Memory B cell (primary cell): ENCODE data around the gene DEPP1.

Source experiments
- ATAC-seq: fragments of 150-1000 bp; cut with Tn5 transposase; 2 replicates; pipeline ENCODE4 v1.10.0; 2021; ENCODE audit warnings: low read depth, mild to moderate bottlenecking, moderate library complexity
- DNase-seq, 2 donors: peaks; one replicate each; pipeline ENCODE4 v3.0.0; 2022; ENCODE audit warnings: low spot score in 2 of 2
- H3K27ac Mint-ChIP-seq: one replicate; pipeline ENCODE4 v1.8.0; 2022; ENCODE audit warnings: mild to moderate bottlenecking, moderate library complexity, mixed read lengths
- H3K27me3 Mint-ChIP-seq: one replicate; pipeline ENCODE4 v1.8.0; 2022; ENCODE audit warnings: mixed read lengths
- H3K36me3 Mint-ChIP-seq: one replicate; pipeline ENCODE4 v1.8.0; 2022; ENCODE audit warnings: mild to moderate bottlenecking, mixed read lengths
- H3K4me1 Mint-ChIP-seq: one replicate; pipeline ENCODE4 v1.8.0; 2022; ENCODE audit warnings: mixed read lengths
- H3K4me3 Mint-ChIP-seq: one replicate; pipeline ENCODE4 v1.8.0; 2022; ENCODE audit warnings: mild to moderate bottlenecking, moderate library complexity, mixed read lengths
- H3K9me3 Mint-ChIP-seq: one replicate; pipeline ENCODE4 v1.8.0; 2022; ENCODE audit warnings: mixed read lengths

The DEPP1 gene

DNA sequence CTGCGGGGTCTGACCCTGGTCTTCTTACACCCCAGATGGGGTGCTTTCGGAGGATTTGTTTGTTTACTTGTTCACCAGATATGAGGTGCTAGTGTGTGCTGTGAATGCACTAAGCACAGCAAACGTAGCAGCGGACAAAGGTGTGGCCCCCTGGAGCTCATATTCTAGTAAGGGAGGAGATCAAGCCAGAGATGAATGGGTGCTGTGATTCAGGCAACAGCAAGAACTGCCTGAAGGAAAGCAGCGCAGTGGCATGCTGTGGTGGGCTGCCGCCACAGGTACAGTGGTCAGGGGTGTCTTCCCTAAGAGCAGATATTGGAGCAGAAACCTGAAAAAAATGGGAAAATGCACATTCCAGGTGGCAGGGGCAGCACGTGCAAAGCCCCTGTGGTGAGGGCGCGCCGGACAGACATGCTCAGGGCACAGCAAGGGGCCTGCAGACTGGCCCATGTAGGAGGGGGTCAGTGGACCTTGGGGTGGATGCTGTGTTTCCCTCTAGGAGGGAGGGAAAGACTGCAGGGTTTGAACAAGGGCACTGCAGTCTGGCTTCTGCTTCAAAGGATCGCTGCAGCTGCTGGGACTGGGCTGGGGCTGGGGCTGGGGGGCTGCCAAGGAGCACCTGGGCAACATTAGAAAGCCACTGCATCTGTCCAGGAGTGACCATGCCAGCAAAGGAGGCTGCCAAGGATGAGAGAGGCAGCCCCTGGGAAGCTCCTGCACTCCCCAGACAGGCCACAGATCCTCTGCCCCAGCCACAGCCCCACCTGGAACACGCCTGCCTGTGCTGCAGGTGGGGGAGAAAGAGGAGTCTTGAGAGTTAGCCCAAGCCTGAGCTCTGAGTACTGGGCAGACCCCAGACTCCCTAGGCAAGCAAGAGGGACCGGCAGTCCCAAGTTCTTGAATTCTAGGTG lies 927 bp upstream of the DEPP1 start:
- DNase-seq, result no peak
- ATAC-seq, result no peak
- peaks cover 5% of the 10 kb centered on the region for H3K27me3 Mint-ChIP-seq
- no peaks in the 10 kb centered on the region for H3K36me3 Mint-ChIP-seq
- no peaks in the 10 kb centered on the region for H3K4me1 Mint-ChIP-seq
- no peak overlapping the region for H3K27ac Mint-ChIP-seq
- no peak overlapping the region for H3K4me3 Mint-ChIP-seq
- H3K9me3 Mint-ChIP-seq, result no peaks in the 10 kb centered on the region

DNA sequence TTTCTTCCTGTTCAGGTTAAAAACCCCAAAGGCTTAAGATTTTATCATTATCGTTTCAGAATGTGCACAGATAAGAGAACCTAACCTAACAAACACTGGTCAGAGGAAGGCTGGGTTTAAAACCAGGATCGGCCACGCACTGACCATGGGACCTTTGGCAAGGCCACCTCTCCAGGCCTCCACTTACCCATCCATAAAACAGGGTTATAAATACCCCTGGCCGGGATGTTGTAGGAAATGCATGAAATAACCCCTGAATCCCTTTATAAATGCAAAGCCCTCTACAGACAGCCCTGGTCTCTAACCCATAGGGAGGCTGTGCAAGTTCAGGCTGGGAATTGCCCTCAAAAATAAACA lies 418 bp downstream of the DEPP1 start:
- Mint-ChIP-seq H3K27me3 (peaks cover 5% of the 10 kb centered on the region), H3K4me3 (no peak overlapping the region), H3K4me1 (peaks cover 7% of the 10 kb centered on the region), H3K27ac (no peak overlapping the region), H3K9me3 (no peaks in the 10 kb centered on the region), H3K36me3 (no peaks in the 10 kb centered on the region)
- DNase-seq (no peak), ATAC-seq (no peak)

DNA sequence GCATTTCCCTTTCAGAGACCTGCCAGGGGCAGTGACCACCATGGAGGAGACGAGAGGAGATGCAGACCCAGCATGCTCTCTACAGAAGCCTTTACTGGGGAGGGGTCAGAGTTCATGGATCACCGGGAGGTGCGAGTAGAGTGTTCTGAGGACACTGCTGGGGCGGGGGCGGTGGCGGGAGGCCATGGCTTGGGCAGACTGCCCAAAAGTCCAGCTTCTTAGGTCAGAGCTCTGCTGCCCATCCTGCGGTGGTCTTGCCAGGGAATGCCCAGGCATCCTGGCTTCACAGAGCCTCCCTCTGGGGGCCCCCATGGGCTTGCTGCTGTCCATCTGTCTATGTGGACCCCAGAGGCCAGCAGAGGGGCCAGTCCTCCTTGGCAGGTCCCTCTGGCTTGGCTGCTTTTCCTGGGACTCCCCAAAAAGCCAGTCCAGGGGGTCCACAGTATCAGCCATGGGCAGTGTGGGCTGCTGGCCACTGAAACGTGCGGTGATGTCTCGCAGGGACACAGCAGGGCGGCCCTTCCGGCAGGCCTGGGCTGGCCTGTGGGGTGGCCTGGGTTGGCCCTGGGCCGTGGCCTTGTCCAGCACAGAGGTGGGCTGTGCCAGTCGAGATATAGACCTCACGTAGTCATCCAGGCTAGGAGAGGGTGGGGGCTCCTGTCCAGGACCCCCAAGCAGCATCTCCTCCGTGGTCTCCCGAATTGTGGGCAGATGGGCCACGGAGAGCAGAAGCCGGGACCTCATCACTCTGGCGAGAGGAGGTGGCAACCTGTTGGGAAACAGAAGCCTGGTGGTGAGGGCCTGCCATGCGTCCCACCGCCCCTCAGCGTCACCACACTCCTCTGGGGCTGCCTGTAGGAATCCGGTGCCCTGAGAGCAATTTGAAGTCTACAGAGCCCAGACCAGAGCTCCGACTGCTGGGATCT lies 1.1 kb downstream of the DEPP1 start:
- H3K27me3 Mint-ChIP-seq, result peaks cover 5% of the 10 kb centered on the region
- peaks cover 11% of the 10 kb centered on the region for H3K4me1 Mint-ChIP-seq
- no peak overlapping the region for H3K27ac Mint-ChIP-seq
- H3K9me3 Mint-ChIP-seq, result no peaks in the 10 kb centered on the region
- no peak for ATAC-seq
- no peak for DNase-seq
- no peak overlapping the region for H3K4me3 Mint-ChIP-seq
- H3K36me3 Mint-ChIP-seq, result no peaks in the 10 kb centered on the region

DNA sequence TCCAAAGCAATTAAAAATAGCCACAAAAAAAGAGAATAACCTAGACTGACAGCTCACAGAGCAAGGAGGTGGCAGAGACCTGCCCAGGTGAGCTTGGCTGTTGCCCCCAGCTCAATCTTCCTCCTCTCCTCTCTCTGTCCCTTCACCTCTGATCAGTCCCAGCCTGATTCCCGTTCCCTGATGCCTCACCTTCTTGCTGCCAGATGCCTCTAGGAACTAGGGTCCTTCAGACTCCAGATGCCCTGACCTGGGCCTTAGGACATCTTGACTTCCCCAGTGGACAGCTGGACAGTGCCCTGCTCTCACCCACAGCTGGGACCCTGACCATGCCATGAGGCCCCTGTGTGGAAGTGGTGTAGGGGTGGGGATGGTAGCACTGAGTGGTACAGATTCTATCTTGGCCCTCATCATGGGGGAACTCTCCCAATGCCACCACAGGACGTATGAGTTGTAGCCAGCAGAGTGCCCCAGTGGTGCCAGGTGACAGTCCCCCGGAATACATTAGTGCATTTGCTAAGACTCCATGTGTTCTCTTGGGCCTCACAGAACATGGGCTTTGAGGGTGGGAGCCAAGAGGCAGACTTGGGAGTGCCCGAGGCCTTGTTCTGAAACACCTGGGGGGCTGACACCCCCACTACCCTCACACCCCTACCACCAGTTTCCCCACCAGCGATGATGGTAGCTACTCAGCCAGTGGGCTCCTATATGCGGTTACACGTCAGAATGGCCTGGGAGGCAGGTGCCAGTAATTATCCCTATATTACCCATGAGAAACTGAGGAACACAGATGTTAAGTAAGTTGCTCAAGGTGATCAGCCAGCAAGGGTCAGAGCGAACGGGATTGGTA lies 2.0 kb downstream of the DEPP1 start:
- ATAC-seq, result no peak
- no peaks in the 10 kb centered on the region for H3K9me3 Mint-ChIP-seq
- peaks cover 11% of the 10 kb centered on the region for H3K4me1 Mint-ChIP-seq
- DNase-seq, result no peak
- H3K27me3 Mint-ChIP-seq, result peaks cover 5% of the 10 kb centered on the region
- H3K36me3 Mint-ChIP-seq, result no peaks in the 10 kb centered on the region
- H3K27ac Mint-ChIP-seq, result no peak overlapping the region
- no peak overlapping the region for H3K4me3 Mint-ChIP-seq

DNA sequence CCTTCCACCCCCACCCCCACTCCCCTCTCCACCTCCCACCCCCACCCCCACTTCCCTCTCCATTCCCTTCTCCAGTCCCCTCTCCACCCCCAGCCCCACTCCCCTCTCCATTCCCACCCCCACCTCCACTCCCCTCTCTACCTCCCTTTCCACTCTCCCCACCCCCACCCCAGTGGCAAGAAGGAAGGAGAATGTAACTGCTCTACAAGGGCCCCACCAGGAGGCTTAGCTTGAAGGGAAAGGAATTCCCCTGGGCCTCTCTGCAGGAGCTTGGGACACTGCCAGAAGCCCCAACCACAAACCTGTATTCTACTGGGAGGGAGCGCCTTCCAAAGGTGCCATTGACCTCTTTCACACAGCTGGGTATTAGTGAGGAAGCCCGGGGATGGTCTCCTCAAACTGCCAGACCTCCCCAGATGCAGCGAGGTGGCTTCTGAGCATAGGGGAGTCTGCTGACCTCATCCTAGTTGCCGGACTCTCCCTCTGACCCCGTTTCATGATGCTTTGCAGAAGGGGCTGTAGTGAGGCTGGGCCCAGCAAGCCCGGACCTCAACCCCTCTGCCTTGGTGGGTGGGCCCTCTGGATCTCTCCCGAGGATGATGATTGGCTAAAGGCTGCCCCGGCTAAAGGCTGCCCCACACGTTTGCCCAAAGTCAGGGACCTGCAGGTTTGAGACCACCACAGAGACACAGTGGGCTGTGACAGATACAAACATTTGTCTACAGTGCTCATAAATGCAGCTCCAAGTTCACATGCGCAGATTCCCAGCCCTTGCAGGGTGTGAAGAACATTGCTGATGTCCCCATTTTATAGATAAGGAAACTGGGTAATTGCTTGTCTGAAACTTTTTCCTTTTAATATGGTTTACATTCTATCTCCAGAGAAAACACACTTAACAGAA lies 2.9 kb downstream of the DEPP1 start:
- peaks cover 11% of the 10 kb centered on the region for H3K4me1 Mint-ChIP-seq
- DNase-seq (no peak), ATAC-seq (no peak)
- H3K27ac Mint-ChIP-seq, result no peak overlapping the region
- no peaks in the 10 kb centered on the region for H3K36me3 Mint-ChIP-seq
- H3K4me3 Mint-ChIP-seq, result peak overlapping the region; percentile 21
- H3K27me3 Mint-ChIP-seq, result peaks cover 5% of the 10 kb centered on the region
- no peaks in the 10 kb centered on the region for H3K9me3 Mint-ChIP-seq

DNA sequence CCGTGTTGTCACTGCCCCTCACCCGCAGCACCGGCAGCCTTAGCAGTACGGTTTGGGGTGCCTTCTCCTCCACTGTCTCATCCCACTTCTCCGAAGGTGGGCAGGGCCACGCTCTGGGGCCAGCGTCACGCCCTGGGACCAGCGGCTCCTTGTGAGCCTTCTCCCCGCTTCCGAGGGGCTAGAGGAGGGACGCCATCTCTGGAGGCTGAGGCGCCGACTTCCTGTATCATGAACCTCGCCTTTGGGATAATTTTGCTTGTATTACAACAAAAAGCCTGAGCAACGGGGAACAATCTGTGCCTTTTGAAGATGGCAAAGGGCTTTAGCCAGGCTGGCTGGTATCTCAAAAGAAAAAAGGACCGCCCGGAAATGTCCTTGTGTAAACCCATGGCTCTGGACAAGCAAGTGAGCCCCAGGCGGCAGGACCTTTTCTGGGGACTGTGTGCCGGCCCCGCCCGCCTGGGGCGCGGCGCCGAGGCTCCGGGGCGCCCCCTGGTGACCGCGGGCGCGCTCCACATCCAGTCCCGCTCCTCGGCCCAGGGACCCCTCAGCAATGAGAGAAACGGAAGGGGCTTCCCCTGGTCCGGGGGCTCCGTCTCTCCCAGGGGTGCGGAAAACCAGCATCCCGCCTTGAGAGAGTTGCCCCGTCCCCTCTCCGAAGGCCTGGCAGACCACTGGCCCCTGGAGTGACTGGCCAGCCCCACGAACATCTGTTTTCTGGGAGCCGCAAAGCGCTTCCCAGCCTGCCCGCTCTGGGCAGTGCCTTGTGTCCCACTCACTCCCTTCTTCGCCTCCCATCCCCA lies 3.8 kb downstream of the DEPP1 start:
- H3K36me3 Mint-ChIP-seq, result no peaks in the 10 kb centered on the region
- H3K4me1 Mint-ChIP-seq, result peaks cover 11% of the 10 kb centered on the region
- H3K4me3 Mint-ChIP-seq, result peak overlapping the region; percentile 79
- no peaks in the 10 kb centered on the region for H3K9me3 Mint-ChIP-seq
- ATAC-seq (peak; percentile 91), DNase-seq (peak; percentile 71 to 87)
- peak overlapping the region; percentile 17 for H3K27ac Mint-ChIP-seq
- peaks cover 3% of the 10 kb centered on the region for H3K27me3 Mint-ChIP-seq

DNA sequence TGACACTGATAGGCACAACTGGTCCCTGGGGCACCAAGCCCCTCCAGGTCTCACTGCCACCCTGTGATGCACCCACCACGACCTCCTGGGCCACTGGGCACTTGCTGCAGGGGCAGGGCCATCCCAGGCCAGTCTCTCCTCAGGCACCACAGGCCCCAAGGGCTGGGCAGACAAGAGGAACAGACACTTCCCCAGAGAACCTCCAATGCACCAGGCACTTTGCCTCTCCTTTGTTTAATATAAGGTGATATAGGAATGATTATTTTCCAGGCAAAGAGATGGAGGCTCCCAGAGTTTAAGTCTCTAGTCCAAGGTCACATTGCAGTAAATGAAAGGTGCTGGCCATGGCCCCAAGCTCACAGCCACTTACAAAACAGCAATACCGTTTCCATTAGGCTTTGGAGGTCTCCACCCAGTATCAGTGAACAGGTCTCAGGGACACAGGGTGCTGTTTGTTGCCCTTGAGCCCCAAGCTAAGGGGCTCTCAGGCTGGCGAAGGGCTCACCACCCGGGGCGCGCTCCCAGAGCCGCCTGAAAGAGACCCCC lies 4.5 kb downstream of the DEPP1 start:
- H3K27me3 Mint-ChIP-seq, result peaks cover 3% of the 10 kb centered on the region
- ATAC-seq, result no peak
- no peak for DNase-seq
- H3K27ac Mint-ChIP-seq, result peak overlapping the region; percentile 17
- no peaks in the 10 kb centered on the region for H3K36me3 Mint-ChIP-seq
- no peaks in the 10 kb centered on the region for H3K9me3 Mint-ChIP-seq
- peak overlapping the region; percentile 79 for H3K4me3 Mint-ChIP-seq
- H3K4me1 Mint-ChIP-seq, result peaks cover 11% of the 10 kb centered on the region

DNA sequence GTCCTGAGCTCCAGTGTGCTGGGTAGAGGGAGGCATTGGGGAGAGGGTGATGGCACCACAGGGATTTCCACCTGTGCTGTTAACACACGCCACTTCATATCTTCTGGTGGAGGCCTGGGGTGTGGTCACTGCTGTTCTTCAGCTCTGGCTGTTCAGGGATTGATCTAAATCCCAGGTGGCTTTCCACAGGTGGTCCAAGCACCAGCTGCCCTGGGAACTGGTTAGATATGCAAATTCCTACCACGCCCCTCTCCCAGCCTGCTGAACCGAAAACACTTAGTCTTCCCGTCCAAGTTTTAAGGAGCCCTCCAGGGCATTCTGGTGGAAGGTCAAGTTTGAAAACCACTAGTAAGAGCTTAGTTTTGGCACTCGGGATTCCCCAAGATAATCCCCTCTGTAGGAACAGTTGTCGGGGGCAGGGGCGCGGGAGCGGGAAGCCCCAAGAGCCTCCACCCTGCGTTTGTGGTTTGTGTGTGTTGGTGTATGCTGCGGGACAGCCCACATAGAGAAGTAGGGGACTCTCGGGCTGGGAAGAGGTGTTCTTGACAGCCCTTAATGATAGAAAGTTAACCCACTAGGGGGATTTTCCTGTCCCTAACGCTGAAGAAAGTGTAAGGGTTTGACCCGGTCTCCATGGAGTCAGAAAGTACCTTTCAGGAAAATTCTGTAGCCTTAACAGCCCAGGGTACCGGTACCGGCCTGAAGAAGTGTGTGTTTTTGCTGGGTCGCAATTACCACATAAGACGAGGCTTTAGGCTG lies 5.1 kb downstream of the DEPP1 start:
- ATAC-seq (peak; percentile 48), DNase-seq (no peak)
- Mint-ChIP-seq H3K9me3 (no peaks in the 10 kb centered on the region), H3K4me1 (peaks cover 16% of the 10 kb centered on the region), H3K36me3 (no peaks in the 10 kb centered on the region), H3K4me3 (peak overlapping the region; percentile 79), H3K27ac (peak overlapping the region; percentile 32), H3K27me3 (peaks cover 3% of the 10 kb centered on the region)

DNA sequence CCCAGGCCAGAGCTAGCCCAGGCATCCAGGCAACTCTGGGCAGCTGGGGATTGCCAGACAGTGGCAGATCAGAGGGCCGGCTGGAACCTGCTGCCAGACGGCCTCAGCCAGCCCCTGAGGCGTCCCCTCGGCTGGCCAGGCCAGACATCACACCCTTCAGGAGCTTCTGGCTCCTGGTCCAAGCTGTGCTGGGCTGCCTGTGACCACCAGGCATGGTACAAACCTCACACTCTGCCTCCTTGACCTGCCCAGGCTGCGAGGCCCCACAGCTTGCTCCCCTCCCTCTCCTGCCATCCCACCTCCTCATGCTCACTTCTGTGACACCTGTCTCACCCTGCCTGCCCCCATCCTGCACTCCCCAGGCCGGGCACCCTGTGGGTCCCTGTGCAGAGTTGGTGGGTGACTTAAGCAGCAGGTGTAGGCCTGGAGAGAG lies 5.7 kb downstream of the DEPP1 start:
- Mint-ChIP-seq H3K27ac (peak overlapping the region; percentile 36), H3K4me1 (peaks cover 22% of the 10 kb centered on the region), H3K27me3 (peaks cover 3% of the 10 kb centered on the region), H3K9me3 (no peaks in the 10 kb centered on the region), H3K36me3 (no peaks in the 10 kb centered on the region), H3K4me3 (no peak overlapping the region)
- DNase-seq (no peak), ATAC-seq (no peak)

DNA sequence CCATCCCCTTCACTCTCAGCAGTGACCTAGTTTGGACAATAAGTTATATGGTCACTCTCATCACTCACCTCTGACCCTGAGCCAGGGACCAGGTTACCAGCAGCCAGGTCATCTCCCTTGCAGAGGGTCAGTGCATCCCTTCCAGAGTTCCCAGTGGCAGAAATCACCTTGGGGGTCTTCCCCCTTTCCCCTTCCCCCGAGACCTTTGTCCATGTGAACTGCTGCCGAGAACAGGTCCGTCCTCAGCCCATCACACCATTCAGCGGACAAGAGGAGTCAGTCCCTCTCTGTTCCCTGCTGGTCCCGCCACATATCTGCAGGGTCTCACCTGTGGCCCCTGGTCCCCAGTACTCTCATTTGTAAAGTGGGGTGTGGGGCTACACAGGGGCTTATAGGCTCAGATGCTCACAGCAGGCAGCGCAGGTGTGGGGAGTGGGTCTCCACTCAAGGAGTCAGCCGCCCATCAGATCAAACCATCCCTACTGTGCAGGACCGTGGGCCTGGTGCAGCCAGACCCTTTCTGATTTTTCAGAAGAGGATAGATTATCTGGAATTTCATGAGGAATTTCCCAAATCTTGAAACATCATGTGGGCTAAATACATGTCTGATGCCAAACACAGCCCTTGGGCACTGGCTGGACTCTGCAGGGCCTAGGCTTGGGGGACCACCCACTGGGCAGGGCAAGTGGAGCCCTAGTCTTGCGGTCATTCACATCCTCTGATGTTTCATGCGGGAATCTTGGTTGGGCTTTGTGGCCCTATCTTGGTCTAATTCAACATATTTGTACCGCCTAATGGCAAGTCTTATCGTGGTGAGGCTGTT lies 6.5 kb downstream of the DEPP1 start:
- Mint-ChIP-seq H3K4me3 (no peak overlapping the region), H3K27me3 (peaks cover 3% of the 10 kb centered on the region), H3K9me3 (no peaks in the 10 kb centered on the region), H3K27ac (peak overlapping the region; percentile 36), H3K36me3 (no peaks in the 10 kb centered on the region), H3K4me1 (peaks cover 25% of the 10 kb centered on the region)
- ATAC-seq, result no peak
- no peak for DNase-seq

DNA sequence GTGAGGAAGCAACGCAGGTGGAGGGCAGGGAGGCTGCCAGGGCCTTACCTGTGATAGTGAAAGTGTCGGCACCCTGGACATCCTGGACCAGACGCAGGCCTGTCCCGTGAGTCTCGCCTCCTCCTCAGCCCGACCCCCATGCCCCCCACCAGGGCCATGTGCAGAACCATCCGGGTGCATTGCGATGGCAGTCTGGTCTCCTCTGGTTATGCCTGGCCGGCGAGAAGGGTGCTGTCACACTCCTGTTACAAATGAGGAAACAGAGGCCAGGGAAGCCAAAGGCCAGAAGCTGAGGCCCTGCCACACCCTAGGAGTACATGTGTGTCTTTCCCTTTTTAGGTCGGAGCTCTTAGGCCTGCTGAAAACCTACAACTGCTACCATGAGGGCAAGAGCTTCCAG lies 7.2 kb downstream of the DEPP1 start:
- H3K4me3 Mint-ChIP-seq, result no peak overlapping the region
- H3K4me1 Mint-ChIP-seq, result peaks cover 26% of the 10 kb centered on the region
- H3K9me3 Mint-ChIP-seq, result no peaks in the 10 kb centered on the region
- no peak overlapping the region for H3K27ac Mint-ChIP-seq
- ATAC-seq (no peak), DNase-seq (no peak)
- H3K27me3 Mint-ChIP-seq, result no peaks in the 10 kb centered on the region
- H3K36me3 Mint-ChIP-seq, result no peaks in the 10 kb centered on the region
